AG04450 (cell line): ENCODE results near the gene SLC15A5. TPM values are rescaled to one million over a fixed set of nuclear protein-coding genes. Genes with fewer than 3 reads are reported as not detected.

Source experiments
- CTCF ChIA-PET: fragments of 300-600, 350-600 bp; formaldehyde crosslinking; extraction: SDS; loops from one replicate; lab custom pipeline; 2022; ENCODE audit warnings: antibody characterized with exemption, inconsistent platforms; lab: Charles Lee
- POLR2A ChIA-PET: fragments of 350-600 bp; formaldehyde crosslinking; extraction: SDS; loops from one replicate; lab custom pipeline; 2021; ENCODE audit warnings: antibody characterized with exemption, inconsistent platforms; lab: Yijun Ruan, JAX
- DNase-seq: peaks from one replicate; pipeline ENCODE4 v3.0.0-alpha.2; 2011; ENCODE audit warnings: low read depth, low spot score
- H3K27ac ChIP-seq: one replicate; pipeline ENCODE4 v1.5.1; 2012; ENCODE audit warnings: low read depth, low read length, control low read depth
- H3K27me3 ChIP-seq: one replicate; pipeline ENCODE4 v1.6.0; 2012; ENCODE audit warnings: low read length; ENCODE audit not compliant: control insufficient read depth, insufficient read depth
- H3K4me3 ChIP-seq: 2 replicates; pipeline ENCODE4 v1.5.1; 2011; ENCODE audit warnings: mild to moderate bottlenecking, low read depth, low read length, control low read depth
- H3K9me3 ChIP-seq: 2 replicates; pipeline ENCODE4 v1.5.1; 2012; ENCODE audit warnings: low read length; ENCODE audit not compliant: control insufficient read depth, insufficient read depth
- polyA plus RNA-seq: library from polyadenylated mRNA; depleted of rRNA; stranded (reverse); fragments of >200 nt; gene quantifications from 2 replicates; pipeline ENCODE4 v1.2.3, GENCODE V29; 2011
- TF ChIP-seq, protein P1 (sequence below): IDR thresholded peaks from 2 replicates; pipeline ENCODE4 v1.5.1; 2011; ENCODE audit warnings: low read depth, low read length, control low read depth, inconsistent platforms

SLC15A5 gene
- polyA plus RNA-seq, 1 experiment, result 0.02 TPM

- TF ChIP-seq, protein P1, sequence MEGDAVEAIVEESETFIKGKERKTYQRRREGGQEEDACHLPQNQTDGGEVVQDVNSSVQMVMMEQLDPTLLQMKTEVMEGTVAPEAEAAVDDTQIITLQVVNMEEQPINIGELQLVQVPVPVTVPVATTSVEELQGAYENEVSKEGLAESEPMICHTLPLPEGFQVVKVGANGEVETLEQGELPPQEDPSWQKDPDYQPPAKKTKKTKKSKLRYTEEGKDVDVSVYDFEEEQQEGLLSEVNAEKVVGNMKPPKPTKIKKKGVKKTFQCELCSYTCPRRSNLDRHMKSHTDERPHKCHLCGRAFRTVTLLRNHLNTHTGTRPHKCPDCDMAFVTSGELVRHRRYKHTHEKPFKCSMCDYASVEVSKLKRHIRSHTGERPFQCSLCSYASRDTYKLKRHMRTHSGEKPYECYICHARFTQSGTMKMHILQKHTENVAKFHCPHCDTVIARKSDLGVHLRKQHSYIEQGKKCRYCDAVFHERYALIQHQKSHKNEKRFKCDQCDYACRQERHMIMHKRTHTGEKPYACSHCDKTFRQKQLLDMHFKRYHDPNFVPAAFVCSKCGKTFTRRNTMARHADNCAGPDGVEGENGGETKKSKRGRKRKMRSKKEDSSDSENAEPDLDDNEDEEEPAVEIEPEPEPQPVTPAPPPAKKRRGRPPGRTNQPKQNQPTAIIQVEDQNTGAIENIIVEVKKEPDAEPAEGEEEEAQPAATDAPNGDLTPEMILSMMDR, result no peak
- no peak for DNase-seq
- Histone ChIP-seq H3K27me3 (no peaks in the 10 kb centered on the region), H3K4me3 (no peak overlapping the region), H3K9me3 (no peaks in the 10 kb centered on the region), H3K27ac (no peak overlapping the region)
- ChIA-PET POLR2A (no interaction called here), CTCF (no interaction called here)
Observed at GRCh38 chr12:16323638-16324037, 46.2 kb upstream of the SLC15A5 start.

DNA sequence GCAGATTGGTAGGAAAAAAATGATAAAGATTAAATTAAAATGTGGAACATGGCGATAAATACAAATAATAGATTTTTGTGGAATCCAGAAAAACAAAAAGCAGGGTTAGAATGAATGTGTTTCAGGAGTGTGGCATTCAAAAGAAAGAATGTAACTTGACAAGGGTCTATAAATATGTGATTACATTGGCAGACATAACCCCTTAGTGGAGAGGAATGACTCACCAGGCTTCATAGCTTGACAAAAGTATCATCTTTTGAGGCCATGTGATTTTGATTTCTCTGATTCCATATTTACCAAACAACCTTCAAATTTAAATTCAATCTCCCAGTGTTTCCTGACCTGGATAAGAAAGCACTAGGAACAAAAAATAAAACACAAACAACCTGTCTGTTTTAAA, 45.5 kb upstream of the SLC15A5 start:
- ChIA-PET CTCF (no interaction called here), POLR2A (no interaction called here)
- DNase-seq, result no peak
- TF ChIP-seq, protein P1, result no peak
- Histone ChIP-seq H3K27ac (no peak overlapping the region), H3K9me3 (no peaks in the 10 kb centered on the region), H3K27me3 (no peaks in the 10 kb centered on the region), H3K4me3 (no peak overlapping the region)

DNA sequence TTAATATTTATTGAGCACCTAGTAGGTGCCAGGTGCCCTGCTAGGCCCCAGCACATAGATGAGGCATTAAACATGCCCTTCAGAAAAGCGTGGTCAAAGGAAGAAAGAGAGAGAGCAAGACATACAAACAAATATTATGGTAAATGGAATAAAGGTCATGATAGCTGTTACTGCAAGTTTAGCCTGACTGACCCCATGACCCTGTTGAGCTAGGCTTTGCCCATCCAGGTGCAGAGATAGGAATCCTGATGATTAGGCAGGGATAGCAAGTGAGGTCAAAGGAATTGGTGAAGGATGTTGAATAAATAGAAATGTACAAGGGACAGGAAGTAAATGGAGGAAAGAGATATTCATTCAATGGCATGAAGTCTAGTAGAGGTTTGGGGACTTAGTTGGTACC, 33.4 kb upstream of the SLC15A5 start:
- H3K4me3 ChIP-seq, result no peak overlapping the region
- ChIA-PET POLR2A (no interaction called here), CTCF (no interaction called here)
- H3K27me3 ChIP-seq, result no peaks in the 10 kb centered on the region
- no peaks in the 10 kb centered on the region for H3K9me3 ChIP-seq
- H3K27ac ChIP-seq, result no peak overlapping the region
- no peak for DNase-seq
- TF ChIP-seq, protein P1, result no peak

DNA sequence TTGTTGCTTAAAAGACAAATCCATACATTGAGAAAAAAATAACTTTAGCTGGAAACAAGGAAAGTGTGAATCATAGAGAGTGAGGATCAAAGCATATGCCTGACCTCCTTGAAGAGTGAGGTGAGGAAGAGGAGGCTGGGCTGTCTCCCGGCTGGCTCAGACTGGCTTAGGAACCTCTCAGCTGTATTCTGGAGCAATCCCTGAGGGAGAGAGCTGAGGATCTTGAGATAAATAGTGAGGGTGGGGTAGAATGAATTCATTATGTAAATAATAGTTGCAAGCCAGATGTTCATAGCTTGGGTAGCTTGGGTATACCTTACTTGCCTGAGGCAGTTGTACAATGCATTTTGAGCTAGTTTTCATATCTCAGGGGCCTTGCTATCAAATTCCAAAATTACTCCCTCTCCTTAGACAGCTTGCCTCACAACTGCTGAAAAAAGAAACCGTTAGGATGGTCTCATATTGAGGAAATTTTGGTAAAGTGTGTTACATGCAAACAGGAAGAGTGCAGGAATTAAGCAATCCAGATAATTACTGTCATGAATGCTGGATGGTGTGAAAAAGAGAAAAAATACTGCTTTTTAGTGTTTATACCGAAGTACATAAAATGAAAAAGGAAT, 30.5 kb upstream of the SLC15A5 start:
- Histone ChIP-seq H3K27ac (no peak overlapping the region), H3K4me3 (no peak overlapping the region), H3K9me3 (no peaks in the 10 kb centered on the region), H3K27me3 (no peaks in the 10 kb centered on the region)
- TF ChIP-seq, protein P1, result no peak
- DNase-seq, result no peak
- ChIA-PET POLR2A (no interaction called here), CTCF (no interaction called here)

DNA sequence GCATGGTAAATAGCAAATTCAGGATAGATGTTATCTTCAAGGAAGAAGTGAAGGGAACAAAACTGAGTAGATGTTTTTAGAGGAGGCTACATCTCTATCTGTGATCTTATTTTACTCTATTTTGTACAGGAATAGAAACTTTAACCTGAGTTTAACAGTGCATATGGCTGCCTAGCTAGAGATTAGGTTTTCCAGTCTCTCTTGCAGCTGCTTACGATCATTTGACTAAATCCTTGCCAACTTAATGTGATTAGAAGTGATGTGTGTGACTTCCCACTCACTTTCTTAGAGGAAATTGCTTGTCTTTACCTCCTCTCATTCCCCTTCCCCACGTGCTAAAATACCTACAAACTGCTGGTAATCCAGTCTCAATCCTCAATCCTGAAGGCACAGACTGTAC, 26.5 kb upstream of the SLC15A5 start:
- DNase-seq, result no peak
- H3K4me3 ChIP-seq, result no peak overlapping the region
- CTCF ChIA-PET, result interaction anchor here (0.6 kb wide), 1 partner anchor 65 kb away, joined by 5 read pairs; no protein-coding TSS in a partner anchor
- TF ChIP-seq, protein P1, result no peak
- H3K9me3 ChIP-seq, result no peaks in the 10 kb centered on the region
- H3K27me3 ChIP-seq, result no peaks in the 10 kb centered on the region
- POLR2A ChIA-PET, result no interaction called here
- no peak overlapping the region for H3K27ac ChIP-seq
